ENCODE results near the gene THAP11.
A peak's percentile ranks its signal among the peaks of the same experiment; 100 is the strongest.

THAP11 gene

GRCh38 chr16:67806428-67807147 lies 35.5 kb upstream of the THAP11 start, which contains the start of the genes RANBP10 and TSNAXIP1:
Gene RANBP10, minus strand, starts transcription at chr16:67806560. Its CDS starts 24 bp downstream, at chr16:67806536.
Gene TSNAXIP1, plus strand, starts transcription at chr16:67806889. Its CDS starts 261 bp downstream, at chr16:67807150.
- peak; percentile 99 for DNase-seq (ENCODE audit: low spot score)
- Histone ChIP-seq H3K9me3 (ENCODE audit: severe bottlenecking) (no peaks in the 10 kb centered on the region), H3K27me3 (ENCODE audit: insufficient read depth, poor library complexity, severe bottlenecking) (no peaks in the 10 kb centered on the region), H3K4me3 (ENCODE audit: severe bottlenecking) (peak within 1 kb of the TSS; percentile 60), H3K4me1 (ENCODE audit: insufficient read depth, poor library complexity, severe bottlenecking) (no peaks in the 10 kb centered on the region), H3K36me3 (ENCODE audit: low read depth) (peaks cover 24% of the 10 kb centered on the region), H3K27ac (ENCODE audit: poor library complexity, severe bottlenecking) (no peak within 1 kb of the TSS)
- peak; percentile 97 for ATAC-seq (ENCODE audit: low read depth)
- TF ChIP-seq CTCF (IDR thresholded peaks at IDR 0.05; ENCODE audit: poor library complexity, severe bottlenecking): no peak

- H3K36me3 ChIP-seq (ENCODE audit: low read depth): peaks cover 22% of the 10 kb centered on the region
- H3K27me3 ChIP-seq (ENCODE audit: insufficient read depth, poor library complexity, severe bottlenecking): no peaks in the 10 kb centered on the region
- no peaks in the 10 kb centered on the region for H3K4me1 ChIP-seq (ENCODE audit: insufficient read depth, poor library complexity, severe bottlenecking)
- peak; percentile 6 for ATAC-seq (ENCODE audit: low read depth)
- TF ChIP-seq CTCF (IDR thresholded peaks at IDR 0.05; ENCODE audit: poor library complexity, severe bottlenecking): peak; percentile 15
- DNase-seq (ENCODE audit: low spot score): no peak
- H3K27ac ChIP-seq (ENCODE audit: poor library complexity, severe bottlenecking): no peak overlapping the region
- no peaks in the 10 kb centered on the region for H3K9me3 ChIP-seq (ENCODE audit: severe bottlenecking)
- H3K4me3 ChIP-seq (ENCODE audit: severe bottlenecking): peak overlapping the region; percentile 60
Measured at GRCh38 chr16:67807148-67807682, 34.9 kb upstream of the THAP11 start.

GRCh38 chr16:67811899-67812298 lies 30.2 kb upstream of the THAP11 start:
- no peak for TF ChIP-seq CTCF (IDR thresholded peaks at IDR 0.05; ENCODE audit: poor library complexity, severe bottlenecking)
- H3K4me3 ChIP-seq (ENCODE audit: severe bottlenecking): no peak overlapping the region
- DNase-seq (ENCODE audit: low spot score): no peak
- no peak overlapping the region for H3K27ac ChIP-seq (ENCODE audit: poor library complexity, severe bottlenecking)
- ATAC-seq (ENCODE audit: low read depth): no peak
- H3K9me3 ChIP-seq (ENCODE audit: severe bottlenecking): no peaks in the 10 kb centered on the region
- H3K4me1 ChIP-seq (ENCODE audit: insufficient read depth, poor library complexity, severe bottlenecking): no peaks in the 10 kb centered on the region
- no peaks in the 10 kb centered on the region for H3K27me3 ChIP-seq (ENCODE audit: insufficient read depth, poor library complexity, severe bottlenecking)
- H3K36me3 ChIP-seq (ENCODE audit: low read depth): no peaks in the 10 kb centered on the region

GRCh38 chr16:67814567-67814966 lies 27.6 kb upstream of the THAP11 start:
- no peak for DNase-seq (ENCODE audit: low spot score)
- Histone ChIP-seq H3K36me3 (ENCODE audit: low read depth) (no peaks in the 10 kb centered on the region), H3K4me1 (ENCODE audit: insufficient read depth, poor library complexity, severe bottlenecking) (no peaks in the 10 kb centered on the region), H3K27ac (ENCODE audit: poor library complexity, severe bottlenecking) (no peak overlapping the region), H3K9me3 (ENCODE audit: severe bottlenecking) (no peaks in the 10 kb centered on the region), H3K4me3 (ENCODE audit: severe bottlenecking) (no peak overlapping the region), H3K27me3 (ENCODE audit: insufficient read depth, poor library complexity, severe bottlenecking) (no peaks in the 10 kb centered on the region)
- TF ChIP-seq CTCF (IDR thresholded peaks at IDR 0.05; ENCODE audit: poor library complexity, severe bottlenecking): no peak
- no peak; the same call in 2 of the 3 replicates for ATAC-seq (ENCODE audit: low read depth)
